GM12878 (cell line): ENCODE data around the gene CTNNB1. TPM values are rescaled to one million over a fixed set of nuclear protein-coding genes. Genes with fewer than 3 reads are reported as not detected.

Experiments used
- ATAC-seq: fragments of 200-7000 bp; cut with Tn5 transposase; 3 replicates; pipeline ENCODE4 v1.9.1; 2020; ENCODE audit warnings: mild to moderate bottlenecking, moderate library complexity
- BruUV-seq: library from RNA; stranded (reverse); fragments of 400-500 nt; replicated peaks from 2 replicates; lab custom pipeline; 2021; lab: Mats Ljungman, UMichigan
- CTCF ChIA-PET: fragments of 300-600 bp; sonication (Branson Sonifier 250); formaldehyde crosslinking; extraction: SDS; loops from one replicate; lab custom pipeline; 2021; ENCODE audit warnings: inconsistent platforms; lab: Yijun Ruan, JAX
- POLR2A ChIA-PET: fragments of 350-600 bp; formaldehyde crosslinking; extraction: SDS; loops from one replicate; lab custom pipeline; 2021; ENCODE audit warnings: inconsistent platforms; lab: Charles Lee
- RAD21 ChIA-PET: fragments of 300-600 bp; sonication (Branson Sonifier 250); formaldehyde crosslinking; loops from one replicate; lab custom pipeline; 2023; ENCODE audit warnings: antibody characterized with exemption; ENCODE audit not compliant: unreplicated experiment; lab: Charles Lee
- SMC1A ChIA-PET: fragments of 300-600 bp; sonication (Branson Sonifier 250); formaldehyde crosslinking; loops from one replicate; lab custom pipeline; 2023; ENCODE audit not compliant: unreplicated experiment, uncharacterized antibody; lab: Charles Lee
- DNase-seq: peaks from one replicate; pipeline ENCODE4 v3.0.0-alpha.2; 2011; ENCODE audit warnings: low read depth, low spot score
- FAIRE-seq: peaks from 3 replicates; lab custom pipeline; 2011; peaks lifted over from hg19 to GRCh38; lab: Jason Lieb, UNC
- H2AFZ ChIP-seq: 2 replicates; pipeline ENCODE4 v1.6.0; 2011; ENCODE audit warnings: low read depth, low read length, control low read depth; ENCODE audit not compliant: control insufficient read depth
- H3K27ac ChIP-seq: 2 replicates; pipeline ENCODE4 v1.5.1; 2011; ENCODE audit warnings: control low read depth; ENCODE audit not compliant: control insufficient read depth, insufficient read depth
- H3K27me3 ChIP-seq, 2 experiments: replicated peaks in 1 of 2; 2 replicates each; pipeline versions ENCODE4 v1.6.0 to v1.6.1; 2011; ENCODE audit warnings: low read length in 1 of 2; ENCODE audit not compliant: control insufficient read depth in 2 of 2, insufficient read depth in 2 of 2
- H3K36me3 ChIP-seq, 2 experiments: 2 replicates each; pipeline ENCODE4 v1.5.1; 2011; ENCODE audit warnings: low read length in 1 of 2; ENCODE audit not compliant: control insufficient read depth in 2 of 2, insufficient read depth in 2 of 2
- H3K4me1 ChIP-seq: 2 replicates; pipeline ENCODE4 v1.6.1; 2011; ENCODE audit warnings: mild to moderate bottlenecking, low read length, moderate library complexity, mixed read lengths; ENCODE audit not compliant: control insufficient read depth, insufficient read depth
- H3K4me2 ChIP-seq: 2 replicates; pipeline ENCODE4 v1.6.0; 2011; ENCODE audit warnings: control low read depth; ENCODE audit not compliant: control insufficient read depth, insufficient read depth
- H3K4me3 ChIP-seq: fragments of 200-600 bp; sonication (generic); 2 replicates; pipeline ENCODE4 v1.5.1; 2016
- H3K79me2 ChIP-seq: 2 replicates; pipeline ENCODE4 v1.6.0; 2011; ENCODE audit warnings: low read length; ENCODE audit not compliant: control insufficient read depth, insufficient read depth
- H3K9ac ChIP-seq: 2 replicates; pipeline ENCODE4 v1.8.0; 2011; ENCODE audit warnings: low read length, control low read depth, mixed read lengths; ENCODE audit not compliant: control insufficient read depth, insufficient read depth
- H3K9me3 ChIP-seq: replicated peaks from 3 replicates; pipeline ENCODE4 v1.5.1; 2011; ENCODE audit warnings: mild to moderate bottlenecking, low read length; ENCODE audit not compliant: control insufficient read depth, insufficient read depth
- H4K20me1 ChIP-seq: 2 replicates; pipeline ENCODE4 v1.6.0; 2011; ENCODE audit not compliant: control insufficient read depth, insufficient read depth
- CBX5 ChIP-seq: sonication (generic); IDR thresholded peaks from 2 replicates; pipeline ENCODE4 v1.6.1; 2016; ENCODE audit warnings: low read depth, moderate library complexity, mild to moderate bottlenecking, inconsistent platforms
- CHD1 ChIP-seq: IDR thresholded peaks from 2 replicates; pipeline ENCODE4 v1.6.1; 2012; ENCODE audit warnings: low read depth, low read length, improper control_type of control experiment
- CREB1 ChIP-seq: IDR thresholded peaks from 2 replicates; pipeline ENCODE4 v1.6.1; 2012; ENCODE audit warnings: low read depth, mild to moderate bottlenecking, inconsistent platforms
- EGR1 ChIP-seq, 2 experiments: IDR thresholded peaks; 1 replicate in 1 of 2; 2 replicates in 1 of 2; pipeline ENCODE4 v1.6.1; 2011 to 2012; ENCODE audit warnings: low read depth in 2 of 2, low read length in 2 of 2, borderline replicate concordance in 1 of 2, mild to moderate bottlenecking in 1 of 2, moderate library complexity in 1 of 2
- FOS ChIP-seq: IDR thresholded peaks from 3 replicates; pipeline ENCODE4 v1.6.1; 2011; ENCODE audit warnings: borderline replicate concordance; ENCODE audit not compliant: insufficient read length; ENCODE audit errors: extremely low read depth
- JUNB ChIP-seq: IDR thresholded peaks from 2 replicates; pipeline ENCODE4 v1.6.1; 2016; ENCODE audit warnings: antibody characterized with exemption, mild to moderate bottlenecking
- LARP7 ChIP-seq: fragments of 450-650 bp; IDR thresholded peaks from 2 replicates; pipeline ENCODE4 v1.6.1; 2017; ENCODE audit warnings: mild to moderate bottlenecking
- POLR2AphosphoS5 ChIP-seq: IDR thresholded peaks from 2 replicates; pipeline ENCODE4 v1.6.1; 2011; ENCODE audit warnings: mild to moderate bottlenecking, low read length, inconsistent platforms
- POU2F2 ChIP-seq: IDR thresholded peaks from 3 replicates; pipeline ENCODE4 v1.6.1; 2011; ENCODE audit warnings: low read depth, mild to moderate bottlenecking, low read length, borderline replicate concordance
- RAD21 ChIP-seq: IDR thresholded peaks from 2 replicates; pipeline ENCODE4 v1.6.1; 2011; ENCODE audit warnings: mild to moderate bottlenecking, low read depth, low read length, moderate library complexity; ENCODE audit not compliant: insufficient read depth
- RB1 ChIP-seq: fragments of 450-650 bp; formaldehyde crosslinking; IDR thresholded peaks from 2 replicates; pipeline ENCODE4 v1.6.1; 2017; ENCODE audit warnings: mild to moderate bottlenecking, borderline replicate concordance
- RUNX3 ChIP-seq: IDR thresholded peaks from 2 replicates; pipeline ENCODE4 v1.6.1; 2012; ENCODE audit warnings: low read length, inconsistent platforms
- SMARCA5 ChIP-seq: fragments of 450-650 bp; IDR thresholded peaks from 2 replicates; pipeline ENCODE4 v1.6.1; 2017; ENCODE audit warnings: mild to moderate bottlenecking
- SREBF1 ChIP-seq: IDR thresholded peaks from 2 replicates; pipeline ENCODE4 v1.6.1; 2012; ENCODE audit warnings: mild to moderate bottlenecking, low read length
- TCF7 ChIP-seq: IDR thresholded peaks from 2 replicates; pipeline ENCODE4 v1.6.1; 2014; ENCODE audit warnings: antibody characterized with exemption, borderline replicate concordance
- ZNF384 ChIP-seq: IDR thresholded peaks from 2 replicates; pipeline ENCODE4 v1.6.1; 2012; ENCODE audit warnings: low read depth, mild to moderate bottlenecking, low read length, improper control_type of control experiment, borderline replicate concordance
- ZSCAN29 ChIP-seq: fragments of 450-650 bp; IDR thresholded peaks from 2 replicates; pipeline ENCODE4 v1.6.1; 2017; ENCODE audit warnings: mild to moderate bottlenecking, moderate library complexity
- WGBS: methylation state at CpG from one replicate; pipeline ENCODE4 v1.1.6; 2016; ENCODE audit warnings: low lambda C conversion rate; ENCODE audit not compliant: insufficient replicate concordance, insufficient coverage; ENCODE audit errors: missing lambda C conversion rate; 5-methylcytosine and 5-hydroxymethylcytosine counted together
- in situ Hi-C: fragments of 300-500 bp; cut with MboI; formaldehyde crosslinking; loops from 9 replicates; pipeline ENCODE4 v1.14.3; 2018; ENCODE audit warnings: mixed read lengths
- intact Hi-C: fragments of 100-400 bp; cut with micrococcal nuclease; formaldehyde crosslinking; loops from one replicate; pipeline ENCODE4 v1.14.2; 2022; ENCODE audit not compliant: unreplicated experiment
- polyA plus RNA-seq, 11 experiments: library from polyadenylated mRNA; depleted of rRNA in 4 of 11; unstranded in 6 of 11; stranded (reverse) in 5 of 11; fragments of >200 nt; fragmentation: Nextera tagmentation in 4 of 11; fragmentation: Illumina TruSeq in 1 of 11; extraction: Ambion mirVana in 4 of 11; extraction: Trizol in 1 of 11; gene quantifications; 1 replicate in 1 of 11; 2 replicates in 10 of 11; pipeline versions ENCODE4 v1.2.1 to v1.2.3, GENCODE V29; 2011 to 2016; ENCODE audit warnings: inconsistent platforms in 2 of 11, missing spikeins in 2 of 11, low read depth in 1 of 11
- total RNA-seq, 4 experiments: library from RNA; depleted of rRNA in 3 of 4; stranded (reverse); fragments of >200 nt in 3 of 4; fragmentation: Illumina TruSeq in 1 of 4; extraction: Trizol in 1 of 4; gene quantifications; 2 replicates each; pipeline versions ENCODE4 v1.2.1 to v1.2.3, GENCODE V29; 2013 to 2021
- TF ChIP-seq, protein P1 (sequence below): IDR thresholded peaks from 2 replicates; pipeline ENCODE4 v1.6.1; 2011; ENCODE audit warnings: borderline replicate concordance, low read depth, mild to moderate bottlenecking, moderate library complexity, low read length; ENCODE audit not compliant: insufficient read depth, poor library complexity, severe bottlenecking

The CTNNB1 gene
- total and polyA plus RNA-seq, 10 of the 15 experiments (the other 5 are each of a cell fraction or from before 2014, with no cell fraction given) = 30.4 to 217 (median 138) TPM

DNA sequence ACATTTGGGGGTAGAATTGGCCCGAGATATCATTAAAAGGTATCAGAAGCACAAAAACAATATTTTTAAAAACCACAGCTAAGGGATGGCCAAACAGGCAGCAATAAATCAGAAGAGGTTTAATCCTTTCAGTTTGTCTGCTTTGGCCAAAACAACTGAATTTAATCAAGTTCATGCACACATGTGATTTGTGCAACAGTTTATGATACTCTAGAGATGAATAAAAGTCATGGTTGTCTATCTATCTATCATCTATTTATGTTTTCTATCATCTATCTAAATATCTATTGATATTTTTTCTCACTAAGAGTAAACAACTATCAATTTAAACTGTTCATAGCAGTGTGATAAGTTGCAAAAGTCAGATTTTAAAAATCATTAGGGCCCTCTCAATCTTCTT is 13.0 kb upstream of the CTNNB1 start:
- H3K27ac ChIP-seq = no peak overlapping the region
- H3K27me3 ChIP-seq = no peaks in the 10 kb centered on the region; a peak in 1 of 4 replicates
- WGBS = 6% methylated on average over 1 of the region's 1 CpG
- ChIA-PET SMC1A (no interaction called here), CTCF (no interaction called here), POLR2A (no interaction called here), RAD21 (no interaction called here)
- H3K36me3 ChIP-seq = no peaks in the 10 kb centered on the region
- FAIRE-seq (no peak), ATAC-seq (no peak), DNase-seq (no peak)
- no peaks in the 10 kb centered on the region for H3K79me2 ChIP-seq
- no peak overlapping the region for H2AFZ ChIP-seq
- no peaks in the 10 kb centered on the region for H3K9me3 ChIP-seq
- intact Hi-C loops = no loop called here
- no peak overlapping the region for H3K4me2 ChIP-seq
- no peaks in the 10 kb centered on the region for H4K20me1 ChIP-seq
- no peak for TF ChIP-seq POLR2AphosphoS5
- TF ChIP-seq LARP7 = no peak
- TF ChIP-seq SMARCA5 = no peak
- TF ChIP-seq TCF7 = no peak
- TF ChIP-seq POU2F2 = no peak
- no peak for TF ChIP-seq SREBF1
- TF ChIP-seq, all 136 proteins: peak for 0
- in situ Hi-C loops = no loop called here
- Histone ChIP-seq H3K4me1 (peaks cover 10% of the 10 kb centered on the region), H3K9ac (no peak overlapping the region), H3K4me3 (no peak overlapping the region)
- BruUV-seq = no TSS peak

DNA sequence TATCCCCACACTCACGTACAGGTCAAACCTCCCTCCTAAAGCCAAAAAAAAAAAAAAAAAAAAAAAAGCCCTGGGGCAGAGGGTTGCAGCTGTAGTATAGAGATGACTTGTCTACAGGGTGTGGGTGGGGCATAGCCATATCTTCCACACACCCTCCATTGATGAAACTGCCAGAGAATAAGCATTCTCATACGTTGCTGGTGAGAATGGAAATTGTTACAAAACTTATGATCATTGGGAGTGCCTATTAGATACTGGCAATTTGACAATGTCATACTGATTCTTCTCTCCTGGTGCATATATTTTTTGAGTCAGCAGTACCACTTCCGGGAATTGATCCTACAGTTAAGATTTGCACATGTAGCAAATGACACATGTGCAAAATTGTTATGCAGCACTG is 11.0 kb upstream of the CTNNB1 start:
- TF ChIP-seq FOS (no peak), CBX5 (no peak), RUNX3 (no peak), RAD21 (no peak), EGR1 (IDR thresholded peaks at IDR 0.05; ENCODE audit: borderline replicate concordance in 1 of 2, low read depth in 2 of 2, low read length in 2 of 2) (no peak), JUNB (peak; percentile 45), RB1 (no peak), CREB1 (no peak), CHD1 (no peak), ZNF384 (0 out of 2 replicates have a peak, but pooled peaks have one; percentile 18), ZSCAN29 (no peak)
- TF ChIP-seq, protein P1, sequence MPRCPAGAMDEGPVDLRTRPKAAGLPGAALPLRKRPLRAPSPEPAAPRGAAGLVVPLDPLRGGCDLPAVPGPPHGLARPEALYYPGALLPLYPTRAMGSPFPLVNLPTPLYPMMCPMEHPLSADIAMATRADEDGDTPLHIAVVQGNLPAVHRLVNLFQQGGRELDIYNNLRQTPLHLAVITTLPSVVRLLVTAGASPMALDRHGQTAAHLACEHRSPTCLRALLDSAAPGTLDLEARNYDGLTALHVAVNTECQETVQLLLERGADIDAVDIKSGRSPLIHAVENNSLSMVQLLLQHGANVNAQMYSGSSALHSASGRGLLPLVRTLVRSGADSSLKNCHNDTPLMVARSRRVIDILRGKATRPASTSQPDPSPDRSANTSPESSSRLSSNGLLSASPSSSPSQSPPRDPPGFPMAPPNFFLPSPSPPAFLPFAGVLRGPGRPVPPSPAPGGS = no peak
- H4K20me1 ChIP-seq = no peaks in the 10 kb centered on the region
- no peak overlapping the region; the same call in 1 of the 2 replicates for H2AFZ ChIP-seq
- H3K27me3 ChIP-seq = no peaks in the 10 kb centered on the region; a peak in 1 of 4 replicates
- no peaks in the 10 kb centered on the region for H3K36me3 ChIP-seq
- no peak overlapping the region; the same call in 1 of the 2 replicates for H3K4me2 ChIP-seq
- BruUV-seq = no TSS peak
- no peak overlapping the region for H3K4me3 ChIP-seq
- H3K9ac ChIP-seq = no peak overlapping the region
- ChIA-PET SMC1A (no interaction called here), POLR2A (no interaction called here), CTCF (no interaction called here), RAD21 (no interaction called here)
- FAIRE-seq (no peak), DNase-seq (no peak), ATAC-seq (peak; percentile 72)
- H3K9me3 ChIP-seq = no peaks in the 10 kb centered on the region
- H3K27ac ChIP-seq = no peak overlapping the region
- 2% methylated on average over 2 of the region's 3 CpGs for WGBS
- in situ Hi-C loops (no loop called here), intact Hi-C loops (no loop called here)
- H3K4me1 ChIP-seq = peaks cover 10% of the 10 kb centered on the region
- H3K79me2 ChIP-seq = no peaks in the 10 kb centered on the region
